MM.1S (cell line): Measurements from ENCODE around the gene SYNE1.

Source experiments
- DNase-seq: peaks from one replicate; pipeline ENCODE4 v3.0.0-alpha.2; 2015
- H2AFZ ChIP-seq: fragments of 300-600 bp; sonication (generic); 2 replicates; pipeline ENCODE4 v1.6.0; 2016; ENCODE audit warnings: antibody characterized with exemption, low read length
- H3F3A ChIP-seq: fragments of 300-600 bp; sonication (generic); 2 replicates; pipeline ENCODE4 v1.6.1; 2016; ENCODE audit warnings: mild to moderate bottlenecking, antibody characterized with exemption, low read length, moderate library complexity, mixed read lengths; ENCODE audit not compliant: insufficient read depth
- H3K27ac ChIP-seq: fragments of 300-600 bp; sonication (generic); 2 replicates; pipeline ENCODE4 v1.5.1; 2016; ENCODE audit warnings: mild to moderate bottlenecking, low read length
- H3K27me3 ChIP-seq: fragments of 300-600 bp; sonication (generic); replicated peaks from 2 replicates; pipeline ENCODE4 v1.6.0; 2016; ENCODE audit warnings: low read length; ENCODE audit not compliant: insufficient read depth
- H3K36me3 ChIP-seq: fragments of 300-600 bp; sonication (generic); replicated peaks from 2 replicates; pipeline ENCODE4 v1.6.1; 2016; ENCODE audit warnings: mild to moderate bottlenecking, low read length, mixed read lengths; ENCODE audit not compliant: insufficient read depth
- H3K4me1 ChIP-seq: fragments of 300-600 bp; sonication (generic); 2 replicates; pipeline ENCODE4 v1.6.1; 2016; ENCODE audit warnings: low read length, mixed read lengths
- H3K4me2 ChIP-seq: fragments of 300-600 bp; sonication (generic); 2 replicates; pipeline ENCODE4 v1.6.0; 2016; ENCODE audit warnings: low read depth, low read length
- H3K4me3 ChIP-seq: fragments of 300-600 bp; sonication (generic); 2 replicates; pipeline ENCODE4 v1.5.1; 2016; ENCODE audit warnings: low read length, mixed read lengths
- H3K79me2 ChIP-seq: fragments of 300-600 bp; sonication (generic); 2 replicates; pipeline ENCODE4 v1.6.1; 2016; ENCODE audit warnings: mixed run types, low read length, mixed read lengths
- H3K9ac ChIP-seq: fragments of 300-600 bp; sonication (generic); 2 replicates; pipeline ENCODE4 v1.6.1; 2016; ENCODE audit warnings: low read length, mixed read lengths
- H3K9me2 ChIP-seq: fragments of 300-600 bp; sonication (generic); replicated peaks from 2 replicates; pipeline ENCODE4 v1.6.1; 2016; ENCODE audit warnings: mild to moderate bottlenecking, low read length, mixed read lengths; ENCODE audit not compliant: insufficient read depth
- H3K9me3 ChIP-seq: fragments of 300-600 bp; sonication (generic); replicated peaks from 2 replicates; pipeline ENCODE4 v1.6.1; 2016; ENCODE audit warnings: mild to moderate bottlenecking, low read length, mixed read lengths; ENCODE audit not compliant: insufficient read depth
- H4K20me1 ChIP-seq: fragments of 300-600 bp; sonication (generic); 2 replicates; pipeline ENCODE4 v1.6.1; 2016; ENCODE audit warnings: mild to moderate bottlenecking, low read length, moderate library complexity, mixed read lengths; ENCODE audit not compliant: insufficient read depth
- EZH2 ChIP-seq: fragments of 300-600 bp; sonication (generic); optimal IDR thresholded peaks from 2 replicates; pipeline ENCODE3; 2017; ENCODE audit warnings: low read depth, mild to moderate bottlenecking, antibody characterized with exemption, low read length, mixed read lengths
- EZH2phosphoT487 ChIP-seq: fragments of 300-600 bp; sonication (generic); IDR thresholded peaks from 2 replicates; pipeline ENCODE4 v1.6.1; 2018; ENCODE audit warnings: antibody characterized with exemption, low read length
- TF ChIP-seq, protein P1 (sequence below): fragments of 300-600 bp; sonication (generic); IDR thresholded peaks from 2 replicates; pipeline ENCODE4 v1.5.1; 2016; ENCODE audit warnings: antibody characterized with exemption, low read length, mixed read lengths

SYNE1 gene

DNA sequence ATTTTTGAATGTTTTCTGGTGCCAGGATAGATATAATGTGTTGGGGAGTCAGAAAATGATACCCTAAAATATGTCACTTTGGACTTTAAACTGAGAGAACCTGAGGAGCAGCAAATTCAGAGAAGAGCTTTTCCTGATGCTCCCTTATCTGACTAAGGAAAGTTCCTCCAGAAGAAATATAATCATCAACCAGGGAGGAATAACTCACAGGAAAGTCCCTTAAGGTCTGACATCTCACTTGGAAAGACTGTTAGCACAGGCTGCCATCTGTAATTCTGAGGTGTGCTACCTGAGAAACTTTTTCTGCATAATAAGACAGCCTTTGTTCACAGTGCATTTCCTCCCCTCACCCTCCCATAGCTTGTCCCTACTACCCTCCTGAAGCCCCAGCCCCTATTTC lies 218.6 kb downstream of the SYNE1 start:
- Histone ChIP-seq H3K9ac (no peak overlapping the region), H2AFZ (no peak overlapping the region), H3K4me2 (no peak overlapping the region), H3F3A (no peaks in the 10 kb centered on the region), H3K27ac (no peak overlapping the region), H3K4me1 (no peaks in the 10 kb centered on the region), H3K4me3 (no peak overlapping the region), H3K9me2 (no peaks in the 10 kb centered on the region), H3K79me2 (no peaks in the 10 kb centered on the region), H3K27me3 (no peaks in the 10 kb centered on the region), H3K9me3 (no peaks in the 10 kb centered on the region), H3K36me3 (no peaks in the 10 kb centered on the region), H4K20me1 (no peaks in the 10 kb centered on the region)
- no peak for TF ChIP-seq EZH2
- no peak for TF ChIP-seq EZH2phosphoT487
- TF ChIP-seq, protein P1, sequence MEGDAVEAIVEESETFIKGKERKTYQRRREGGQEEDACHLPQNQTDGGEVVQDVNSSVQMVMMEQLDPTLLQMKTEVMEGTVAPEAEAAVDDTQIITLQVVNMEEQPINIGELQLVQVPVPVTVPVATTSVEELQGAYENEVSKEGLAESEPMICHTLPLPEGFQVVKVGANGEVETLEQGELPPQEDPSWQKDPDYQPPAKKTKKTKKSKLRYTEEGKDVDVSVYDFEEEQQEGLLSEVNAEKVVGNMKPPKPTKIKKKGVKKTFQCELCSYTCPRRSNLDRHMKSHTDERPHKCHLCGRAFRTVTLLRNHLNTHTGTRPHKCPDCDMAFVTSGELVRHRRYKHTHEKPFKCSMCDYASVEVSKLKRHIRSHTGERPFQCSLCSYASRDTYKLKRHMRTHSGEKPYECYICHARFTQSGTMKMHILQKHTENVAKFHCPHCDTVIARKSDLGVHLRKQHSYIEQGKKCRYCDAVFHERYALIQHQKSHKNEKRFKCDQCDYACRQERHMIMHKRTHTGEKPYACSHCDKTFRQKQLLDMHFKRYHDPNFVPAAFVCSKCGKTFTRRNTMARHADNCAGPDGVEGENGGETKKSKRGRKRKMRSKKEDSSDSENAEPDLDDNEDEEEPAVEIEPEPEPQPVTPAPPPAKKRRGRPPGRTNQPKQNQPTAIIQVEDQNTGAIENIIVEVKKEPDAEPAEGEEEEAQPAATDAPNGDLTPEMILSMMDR = no peak
- DNase-seq = no peak

DNA sequence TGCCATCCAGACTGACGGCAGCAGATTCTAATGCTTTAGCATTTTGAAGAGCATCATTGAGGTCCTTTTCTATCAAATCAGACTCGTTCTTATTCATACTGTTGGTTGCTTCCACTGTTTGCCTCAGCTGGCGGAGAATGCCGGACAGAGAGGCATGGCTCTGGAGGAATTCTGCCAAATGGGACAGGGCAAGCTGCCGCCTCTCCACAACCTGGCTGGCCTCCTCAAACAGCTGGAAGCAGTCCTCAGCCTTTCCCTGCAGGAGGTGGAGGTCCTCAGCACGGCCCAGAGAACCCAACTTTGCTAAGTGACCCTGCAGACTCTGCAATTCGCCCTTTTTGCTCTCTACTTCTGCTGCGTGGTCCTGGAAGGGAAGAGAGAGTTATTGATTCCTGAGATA lies 220.5 kb downstream of the SYNE1 start:
- Histone ChIP-seq H3K4me3 (no peak overlapping the region), H2AFZ (no peak overlapping the region), H3F3A (no peaks in the 10 kb centered on the region), H3K4me1 (no peaks in the 10 kb centered on the region), H3K9me3 (no peaks in the 10 kb centered on the region), H3K9me2 (no peaks in the 10 kb centered on the region), H3K27me3 (no peaks in the 10 kb centered on the region), H3K9ac (no peak overlapping the region), H3K36me3 (no peaks in the 10 kb centered on the region), H3K79me2 (no peaks in the 10 kb centered on the region), H3K4me2 (no peak overlapping the region), H4K20me1 (no peaks in the 10 kb centered on the region), H3K27ac (no peak overlapping the region)
- DNase-seq = no peak
- TF ChIP-seq EZH2 (no peak), EZH2phosphoT487 (no peak)
- TF ChIP-seq, protein P1 = no peak

DNA sequence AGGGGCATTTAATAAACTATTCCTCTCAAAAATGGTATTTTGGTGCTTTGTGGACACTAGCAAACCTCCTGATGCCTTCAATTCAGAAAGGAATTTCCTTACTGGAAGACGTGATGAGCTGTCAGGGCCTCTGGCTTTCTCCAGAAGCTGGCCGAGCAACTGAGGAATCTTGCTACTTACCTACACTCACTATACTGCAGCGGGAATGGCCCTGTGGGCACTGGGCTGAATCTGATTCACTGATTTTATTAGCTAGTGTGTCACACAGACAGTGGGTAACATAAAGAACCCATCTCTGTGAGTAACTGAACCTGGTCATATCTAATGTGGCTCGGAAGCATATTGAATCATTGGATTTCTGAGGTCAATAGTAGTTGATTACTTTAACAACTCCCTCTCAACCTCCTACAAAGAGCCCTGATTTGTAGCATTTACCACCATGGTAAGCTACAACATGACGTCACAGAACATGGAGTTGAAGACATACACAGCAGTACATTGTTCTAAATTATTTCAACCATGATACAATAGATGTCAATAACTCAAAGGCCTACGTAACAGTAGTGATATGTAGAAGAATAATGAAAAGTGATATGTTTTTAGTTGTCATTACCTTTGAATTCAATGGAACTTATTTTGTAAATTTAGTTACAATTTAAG lies 232.1 kb downstream of the SYNE1 start:
- H3K79me2 ChIP-seq = no peaks in the 10 kb centered on the region
- no peaks in the 10 kb centered on the region for H3F3A ChIP-seq
- no peak overlapping the region for H3K4me2 ChIP-seq
- no peak overlapping the region for H3K27ac ChIP-seq
- no peak overlapping the region for H3K9ac ChIP-seq
- no peaks in the 10 kb centered on the region for H4K20me1 ChIP-seq
- H3K27me3 ChIP-seq = no peaks in the 10 kb centered on the region
- no peaks in the 10 kb centered on the region for H3K9me2 ChIP-seq
- H3K4me1 ChIP-seq = no peaks in the 10 kb centered on the region
- no peak overlapping the region for H2AFZ ChIP-seq
- no peaks in the 10 kb centered on the region for H3K36me3 ChIP-seq
- DNase-seq = no peak
- H3K9me3 ChIP-seq = no peaks in the 10 kb centered on the region
- TF ChIP-seq EZH2 = no peak
- TF ChIP-seq EZH2phosphoT487 = no peak
- TF ChIP-seq, protein P1 = no peak
- H3K4me3 ChIP-seq = no peak overlapping the region
